Measurements from ENCODE around the gene ESM1. TPM values are rescaled to one million over a fixed set of nuclear protein-coding genes. Genes with fewer than 3 reads are reported as not detected.

ESM1 gene, protein sequence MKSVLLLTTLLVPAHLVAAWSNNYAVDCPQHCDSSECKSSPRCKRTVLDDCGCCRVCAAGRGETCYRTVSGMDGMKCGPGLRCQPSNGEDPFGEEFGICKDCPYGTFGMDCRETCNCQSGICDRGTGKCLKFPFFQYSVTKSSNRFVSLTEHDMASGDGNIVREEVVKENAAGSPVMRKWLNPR
- not detected for total RNA-seq
- 1.5 TPM for polyA plus RNA-seq (2013, experiment 1 of 2)
- 1.7 TPM for polyA plus RNA-seq (2013, experiment 2 of 2)
- 0 to 5.6 (median 0.36) reads per million in 172 experiments for total RNA-seq

- TF ChIP-seq, protein P1, sequence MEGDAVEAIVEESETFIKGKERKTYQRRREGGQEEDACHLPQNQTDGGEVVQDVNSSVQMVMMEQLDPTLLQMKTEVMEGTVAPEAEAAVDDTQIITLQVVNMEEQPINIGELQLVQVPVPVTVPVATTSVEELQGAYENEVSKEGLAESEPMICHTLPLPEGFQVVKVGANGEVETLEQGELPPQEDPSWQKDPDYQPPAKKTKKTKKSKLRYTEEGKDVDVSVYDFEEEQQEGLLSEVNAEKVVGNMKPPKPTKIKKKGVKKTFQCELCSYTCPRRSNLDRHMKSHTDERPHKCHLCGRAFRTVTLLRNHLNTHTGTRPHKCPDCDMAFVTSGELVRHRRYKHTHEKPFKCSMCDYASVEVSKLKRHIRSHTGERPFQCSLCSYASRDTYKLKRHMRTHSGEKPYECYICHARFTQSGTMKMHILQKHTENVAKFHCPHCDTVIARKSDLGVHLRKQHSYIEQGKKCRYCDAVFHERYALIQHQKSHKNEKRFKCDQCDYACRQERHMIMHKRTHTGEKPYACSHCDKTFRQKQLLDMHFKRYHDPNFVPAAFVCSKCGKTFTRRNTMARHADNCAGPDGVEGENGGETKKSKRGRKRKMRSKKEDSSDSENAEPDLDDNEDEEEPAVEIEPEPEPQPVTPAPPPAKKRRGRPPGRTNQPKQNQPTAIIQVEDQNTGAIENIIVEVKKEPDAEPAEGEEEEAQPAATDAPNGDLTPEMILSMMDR (IDR thresholded peaks at IDR 0.05) = no peak
- Mint-ChIP-seq H3K36me3 (ENCODE audit: low read depth) (no peaks in the 10 kb centered on the region), H3K4me3 (no peak within 1 kb of the TSS), H3K27ac (no peak within 1 kb of the TSS), H3K9me3 (no peaks in the 10 kb centered on the region), H3K27me3 (peaks cover 12% of the 10 kb centered on the region), H3K4me1 (ENCODE audit: low read depth) (peaks cover 59% of the 10 kb centered on the region)
- Histone ChIP-seq H3K27ac (ENCODE audit: low read depth in 1 of 2, low read length in 2 of 2) (no peak within 1 kb of the TSS), H3K4me1 (ENCODE audit: insufficient read depth, low read length) (peaks cover 25% of the 10 kb centered on the region), H3K36me3 (ENCODE audit: insufficient read depth, low read length) (no peaks in the 10 kb centered on the region), H3K4me3 (ENCODE audit: low read length) (no peak within 1 kb of the TSS), H3K9me3 (ENCODE audit: control insufficient read depth in 1 of 2, insufficient read depth in 1 of 2, low read length in 2 of 2) (no peaks in the 10 kb centered on the region), H3K27me3 (ENCODE audit: control insufficient read depth in 1 of 2, insufficient read depth in 2 of 2, low read length in 2 of 2) (no peaks in the 10 kb centered on the region)
- intact Hi-C loops (cut with DNase I, micrococcal nuclease) = no loop called here
- DNase-seq (no peak), ATAC-seq (ENCODE audit: poor library complexity) (no peak)
- POLR2A ChIA-PET = no interaction called here
- CTCF ChIA-PET = no interaction called here
Observed at GRCh38 chr5:54985301-54986268, at the start of gene ESM1. Gene ESM1 (minus strand): TSS chr5:54985593. CDS start chr5:54985517, 76 bp downstream.

GRCh38 chr5:55033568-55033967, 48.2 kb upstream of the ESM1 start:
- DNase-seq (no peak), ATAC-seq (ENCODE audit: poor library complexity) (no peak)
- no peaks in the 10 kb centered on the region for H3K9me3 Mint-ChIP-seq
- no peak overlapping the region for H3K4me3 ChIP-seq (ENCODE audit: low read length)
- TF ChIP-seq, protein P1 (IDR thresholded peaks at IDR 0.05) = no peak
- no peaks in the 10 kb centered on the region for H3K9me3 ChIP-seq (ENCODE audit: control insufficient read depth in 1 of 2, insufficient read depth in 1 of 2, low read length in 2 of 2)
- H3K27me3 ChIP-seq (ENCODE audit: control insufficient read depth in 1 of 2, insufficient read depth in 2 of 2, low read length in 2 of 2) = no peaks in the 10 kb centered on the region
- H3K36me3 Mint-ChIP-seq (ENCODE audit: low read depth) = no peaks in the 10 kb centered on the region
- peaks cover 56% of the 10 kb centered on the region for H3K4me1 Mint-ChIP-seq (ENCODE audit: low read depth)
- H3K27ac ChIP-seq (ENCODE audit: low read depth in 1 of 2, low read length in 2 of 2) = no peak overlapping the region
- POLR2A ChIA-PET = no interaction called here
- no peak overlapping the region for H3K27ac Mint-ChIP-seq
- H3K27me3 Mint-ChIP-seq = no peaks in the 10 kb centered on the region
- H3K4me3 Mint-ChIP-seq = no peak overlapping the region
- no peaks in the 10 kb centered on the region for H3K36me3 ChIP-seq (ENCODE audit: insufficient read depth, low read length)
- intact Hi-C loops (cut with DNase I, micrococcal nuclease) = no loop called here
- CTCF ChIA-PET = no interaction called here
- peaks cover 24% of the 10 kb centered on the region for H3K4me1 ChIP-seq (ENCODE audit: insufficient read depth, low read length)

DNA sequence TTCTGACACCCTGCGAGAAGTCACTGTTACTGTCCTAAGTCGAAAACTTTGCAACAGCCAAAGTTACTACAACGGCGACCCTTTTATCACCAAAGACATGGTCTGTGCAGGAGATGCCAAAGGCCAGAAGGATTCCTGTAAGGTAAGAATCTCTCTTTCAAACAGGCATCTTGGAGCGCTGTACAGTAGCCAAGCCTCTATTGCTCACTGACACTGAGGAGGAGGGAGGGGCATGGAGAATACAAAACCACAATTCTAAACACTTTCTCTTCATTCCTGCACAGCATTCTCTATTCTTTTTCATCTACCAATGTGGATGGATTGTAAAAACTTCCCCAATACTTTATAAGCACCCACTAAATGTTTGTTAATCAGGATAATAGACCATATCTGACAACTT, 46.1 kb upstream of the ESM1 start:
- H3K4me3 ChIP-seq (ENCODE audit: low read length) = no peak overlapping the region
- H3K27ac ChIP-seq (ENCODE audit: low read depth in 1 of 2, low read length in 2 of 2) = no peak overlapping the region
- Mint-ChIP-seq H3K36me3 (ENCODE audit: low read depth) (no peaks in the 10 kb centered on the region), H3K4me1 (ENCODE audit: low read depth) (peaks cover 56% of the 10 kb centered on the region), H3K4me3 (no peak overlapping the region), H3K27ac (no peak overlapping the region), H3K9me3 (no peaks in the 10 kb centered on the region), H3K27me3 (no peaks in the 10 kb centered on the region)
- H3K9me3 ChIP-seq (ENCODE audit: control insufficient read depth in 1 of 2, insufficient read depth in 1 of 2, low read length in 2 of 2) = no peaks in the 10 kb centered on the region
- H3K4me1 ChIP-seq (ENCODE audit: insufficient read depth, low read length) = peaks cover 27% of the 10 kb centered on the region
- no peaks in the 10 kb centered on the region for H3K36me3 ChIP-seq (ENCODE audit: insufficient read depth, low read length)
- TF ChIP-seq, protein P1 (IDR thresholded peaks at IDR 0.05) = no peak
- no peak for DNase-seq
- ChIA-PET CTCF (no interaction called here), POLR2A (no interaction called here)
- ATAC-seq (ENCODE audit: poor library complexity) = no peak
- intact Hi-C loops (cut with DNase I, micrococcal nuclease) = no loop called here
- no peaks in the 10 kb centered on the region for H3K27me3 ChIP-seq (ENCODE audit: control insufficient read depth in 1 of 2, insufficient read depth in 2 of 2, low read length in 2 of 2)

All from CD4-positive, alpha-beta T cell (primary cell).